Adrenal gland (tissue), 12 donors: ENCODE measurements around the gene CTNS. TPM values are rescaled to one million over a fixed set of nuclear protein-coding genes. Genes with fewer than 3 reads are reported as not detected.
A peak's percentile ranks its signal among the peaks of the same experiment; 100 is the strongest.

Experiments
- DNase-seq, 7 donors: peaks; one replicate each; pipeline ENCODE4 v3.0.0-alpha.2; 2019 to 2020
- H3K27ac ChIP-seq, 5 donors: fragments of 200-600 bp; sonication (generic) in 4 of 5; 1 replicate in 3 of 5; 2 replicates in 2 of 5; pipeline versions ENCODE4 v1.5.1 to v1.8.0; 2016 to 2020; ENCODE audit warnings: mild to moderate bottlenecking in 1 of 5
- H3K27me3 ChIP-seq: fragments of 200-600 bp; 2 replicates; pipeline ENCODE4 v1.8.0; 2021
- H3K36me3 ChIP-seq, 2 donors: fragments of 200-600 bp; replicated peaks in 1 of 2; 1 replicate in 1 of 2; 2 replicates in 1 of 2; pipeline versions ENCODE4 v1.5.1 to v1.8.0; 2018 to 2022
- H3K4me1 ChIP-seq, 2 donors: fragments of 200-600 bp; replicated peaks in 1 of 2; 1 replicate in 1 of 2; 2 replicates in 1 of 2; pipeline versions ENCODE4 v1.5.1 to v1.8.0; 2018 to 2021
- H3K4me3 ChIP-seq, 4 donors: fragments of 200-600 bp; sonication (generic) in 3 of 4; one replicate each; pipeline ENCODE4 v1.5.1; 2016 to 2018
- H3K9me3 ChIP-seq, 3 donors: fragments of 200-600 bp; sonication (generic) in 1 of 3; replicated peaks in 1 of 3; 1 replicate in 2 of 3; 2 replicates in 1 of 3; pipeline versions ENCODE4 v1.5.1 to v1.8.0; 2016 to 2021
- CTCF ChIP-seq, 6 experiments: fragments of 450-650 bp in 4 of 6; fragments of 200-600 bp in 2 of 6; sonication (generic) in 1 of 6; IDR thresholded peaks; 1 replicate in 5 of 6; 2 replicates in 1 of 6; pipeline versions ENCODE4 v1.5.1 to v1.8.0; 2016 to 2021; ENCODE audit warnings: antibody characterized with exemption in 6 of 6, mild to moderate bottlenecking in 2 of 6, moderate library complexity in 1 of 6
- POLR2A ChIP-seq, 2 donors: fragments of 450-650 bp; IDR thresholded peaks; one replicate each; pipeline ENCODE4 v1.6.1; 2017; ENCODE audit warnings: antibody characterized with exemption in 2 of 2, mild to moderate bottlenecking in 2 of 2, moderate library complexity in 1 of 2
- WGBS, 4 donors: extraction: QIAGEN DNeasy Blood & Tissue Kit in 2 of 4; methylation state at CpG; one replicate each; pipeline versions ENCODE4 v1.1.5 to v1.1.7; 2013 to 2017; 5-methylcytosine and 5-hydroxymethylcytosine counted together
- intact Hi-C, 2 donors: fragments of 100-400 bp; cut with DNase I; formaldehyde crosslinking; loops; one replicate each; pipeline versions ENCODE4 v1.14.1 to v1.15.0; 2022 to 2023
- polyA plus RNA-seq, 3 donors: library from polyadenylated mRNA; stranded (reverse); fragments of 200-250 nt in 2 of 3; fragments of 350-450 nt in 1 of 3; fragmentation: Illumina TruSeq in 1 of 3; extraction: RNeasy Lipid Tissue Mini Kit (QIAGEN cat#74804) in 1 of 3; gene quantifications; one replicate each; pipeline ENCODE4 v1.2.3, GENCODE V29; 2013 to 2014
- total RNA-seq, 9 donors: library from RNA; depleted of rRNA in 4 of 9; stranded (reverse); fragments of >200 nt in 4 of 9; fragments of 120-200 nt in 1 of 9; fragmentation: NEBNext Ultra II Directional in 1 of 9; extraction: Animal tissue kit (Norgen Biotek cat#: 25700) in 1 of 9; gene quantifications; one replicate each; pipeline versions ENCODE4 v1.1.0 to v1.2.4, GENCODE V29; 2013 to 2023
- donor health status: healthy with polysubstance abuse.
- donor health status: Bipolar disorder and iron deficiency.
- donor health status: DM: yes; HTN: yes; CAD: no.
- donor health status: DM: no; HTN: no; CAD: no.
- donor health status: DM: no; HTN: no; CAD: no.
- donor health status: DM: yes; HTN: yes; CAD: no.

CTNS gene
- total and polyA plus RNA-seq, 12 donors = 11.5 to 74.8 (median 29.6) TPM

- 74 to 89% (median 79%) methylated on average over 6 to 16 of the region's 16 CpGs for WGBS, 4 donors
- Histone ChIP-seq H3K27me3 (no peaks in the 10 kb centered on the region), H3K4me3 (no peak overlapping the region), H3K9me3 (no peaks in the 10 kb centered on the region), H3K27ac (no peak overlapping the region), H3K36me3 (no peaks in the 10 kb centered on the region), H3K4me1 (no peaks in the 10 kb centered on the region)
- DNase-seq = peak in 3 of 7 donors; percentile 25 to 42 (median 29)
- intact Hi-C loops = no loop called here
- TF ChIP-seq CTCF (IDR thresholded peaks at IDR 0.05) = peak; percentile 17 to 45 (median 43)
- TF ChIP-seq POLR2A (IDR thresholded peaks at IDR 0.05) = no peak
These were observed 34.1 kb upstream of the CTNS start for GRCh38 chr17:3602499-3602898.

DNA sequence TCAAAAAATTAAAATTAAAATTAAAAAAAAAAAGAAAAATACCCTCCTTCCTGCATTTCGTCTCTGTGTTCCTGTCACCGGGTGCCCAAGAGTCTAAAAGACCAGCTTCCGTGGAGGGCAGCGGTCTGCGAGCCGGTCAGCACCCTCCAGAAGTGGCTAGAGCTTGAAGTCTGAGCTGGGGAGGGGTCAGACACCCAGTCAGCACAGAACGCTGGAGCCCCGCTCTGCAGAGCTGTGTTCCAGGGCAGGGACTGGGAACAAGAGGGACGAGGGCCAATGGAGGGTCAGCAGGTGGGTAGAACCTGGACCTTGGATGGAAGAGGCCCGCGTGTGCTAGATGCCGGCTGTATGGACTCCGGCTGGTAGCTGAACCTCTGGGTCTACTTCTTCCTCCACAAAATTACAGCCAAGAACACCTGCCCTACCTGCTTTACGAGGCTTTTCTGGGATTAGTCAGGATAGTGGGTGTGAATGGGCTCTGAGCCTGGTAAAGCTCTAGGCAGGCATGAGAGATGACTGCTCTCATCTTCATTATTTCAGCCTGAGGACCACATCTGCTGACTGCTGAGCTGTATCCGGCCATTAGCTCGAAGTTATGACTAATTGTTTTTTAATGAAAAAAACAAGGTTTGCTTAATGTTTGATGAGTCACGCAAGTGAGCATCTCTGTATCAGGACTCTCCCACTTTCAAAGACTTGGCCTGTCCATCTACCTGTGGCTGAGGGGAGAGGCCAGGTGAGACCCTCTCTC is 33.3 kb upstream of the CTNS start:
- Histone ChIP-seq H3K27ac (no peak overlapping the region), H3K27me3 (no peaks in the 10 kb centered on the region), H3K9me3 (no peaks in the 10 kb centered on the region), H3K36me3 (no peaks in the 10 kb centered on the region), H3K4me1 (no peaks in the 10 kb centered on the region), H3K4me3 (no peak overlapping the region)
- intact Hi-C loops = no loop called here
- 81 to 90% (median 88%) methylated on average over 16 to 17 of the region's 17 CpGs for WGBS, 4 donors
- DNase-seq = no peak
- TF ChIP-seq CTCF (IDR thresholded peaks at IDR 0.05) (no peak), POLR2A (IDR thresholded peaks at IDR 0.05) (no peak)

DNA sequence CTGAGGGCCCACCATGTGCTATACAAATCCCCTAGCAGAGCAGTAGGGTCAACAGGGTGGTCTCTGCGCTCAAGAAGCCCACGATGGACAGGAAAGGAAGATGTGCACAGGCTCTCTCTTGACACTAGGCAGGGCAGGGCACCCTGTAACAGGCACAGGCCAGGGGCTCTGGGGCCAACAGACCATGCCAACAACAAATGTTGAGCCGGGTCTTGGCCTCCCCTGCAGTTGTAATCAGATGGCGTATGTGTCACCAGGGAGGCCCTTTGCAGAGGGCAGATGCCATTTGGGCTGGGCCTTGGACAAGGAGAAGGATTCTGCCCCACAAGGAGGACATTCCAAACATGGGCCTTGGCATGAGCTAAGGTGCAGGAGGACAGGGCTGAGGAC is 32.7 kb upstream of the CTNS start:
- Histone ChIP-seq H3K4me3 (no peak overlapping the region), H3K27ac (no peak overlapping the region), H3K36me3 (peaks cover 0 to 2% of the 10 kb centered on the region in 2 donors), H3K9me3 (no peaks in the 10 kb centered on the region), H3K4me1 (no peaks in the 10 kb centered on the region), H3K27me3 (no peaks in the 10 kb centered on the region)
- no peak for TF ChIP-seq CTCF (IDR thresholded peaks at IDR 0.05)
- TF ChIP-seq POLR2A (IDR thresholded peaks at IDR 0.05) = no peak
- no peak for DNase-seq
- intact Hi-C loops = no loop called here
- WGBS, 4 donors = 91 to 100% (median 95%) methylated on average over 2 to 4 of the region's 4 CpGs

GRCh38 chr17:3609689-3610088 is 26.9 kb upstream of the CTNS start:
- intact Hi-C loops = no loop called here
- DNase-seq = no peak
- no peak for TF ChIP-seq POLR2A (IDR thresholded peaks at IDR 0.05)
- TF ChIP-seq CTCF (IDR thresholded peaks at IDR 0.05) = no peak
- Histone ChIP-seq H3K27me3 (no peaks in the 10 kb centered on the region), H3K4me3 (no peak overlapping the region), H3K4me1 (no peaks in the 10 kb centered on the region), H3K27ac (no peak overlapping the region), H3K36me3 (peaks cover 0 to 36% of the 10 kb centered on the region in 2 donors), H3K9me3 (no peaks in the 10 kb centered on the region)
- 95 to 98% (median 97%) methylated on average over 8 to 10 of the region's 10 CpGs for WGBS, 4 donors
